ENCODE data around the gene FBN3.
A peak's percentile ranks its signal among the peaks of the same experiment; 100 is the strongest.
"Not testable (repeated sequence)": the region's sequence is repeated elsewhere in the genome, so short reads cannot be mapped to it uniquely, and the experiment has no call there.

The FBN3 gene

DNA sequence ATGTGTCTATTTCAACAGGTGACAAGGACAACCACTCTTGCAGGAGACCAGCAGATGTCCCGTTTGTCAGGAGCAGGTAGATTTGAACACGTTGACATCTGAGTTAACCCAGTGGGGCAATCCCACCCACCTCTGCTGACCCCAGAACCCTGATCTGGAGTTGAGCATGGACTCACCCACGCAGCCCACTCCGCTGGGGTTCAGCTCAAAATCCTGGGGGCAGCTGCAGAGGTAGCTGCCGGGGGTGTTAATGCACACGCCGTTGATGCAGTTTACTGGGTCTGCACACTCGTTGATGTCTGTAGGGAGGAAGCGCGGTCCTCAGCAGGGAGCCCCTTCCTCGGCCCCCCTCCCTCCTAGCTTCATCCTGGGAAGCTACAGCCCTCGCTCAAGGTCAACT lies 39.9 kb downstream of the FBN3 start:
- FAIRE-seq (no peak), DNase-seq (ENCODE audit: insufficient read length, low spot score) (no peak)
- no peak for TF ChIP-seq POLR2AphosphoS5 (IDR thresholded peaks at IDR 0.05; ENCODE audit: low read depth, low read length)
- no peak for TF ChIP-seq PAX5 (IDR thresholded peaks at IDR 0.05; ENCODE audit: insufficient read depth, low read length, severe bottlenecking)
- no peak for TF ChIP-seq POU2F2 (IDR thresholded peaks at IDR 0.05; ENCODE audit: low read depth, low read length)
- TF ChIP-seq SPI1 (IDR thresholded peaks at IDR 0.05; ENCODE audit: low read depth, low read length): no peak
- TF ChIP-seq POLR2A (IDR thresholded peaks at IDR 0.05; ENCODE audit: low read depth, low read length): no peak
- no peak for TF ChIP-seq TAF1 (IDR thresholded peaks at IDR 0.05; ENCODE audit: low read depth, low read length)

- DNase-seq (ENCODE audit: insufficient read length, low spot score) (no peak), FAIRE-seq (no peak)
- TF ChIP-seq PAX5 (IDR thresholded peaks at IDR 0.05; ENCODE audit: insufficient read depth, low read length, severe bottlenecking) (no peak), SPI1 (IDR thresholded peaks at IDR 0.05; ENCODE audit: low read depth, low read length) (0 out of 2 replicates have a peak, but pooled peaks have one; percentile 13)
These were observed 40.6 kb downstream of the FBN3 start for GRCh38 chr19:8108560-8109445.

DNA sequence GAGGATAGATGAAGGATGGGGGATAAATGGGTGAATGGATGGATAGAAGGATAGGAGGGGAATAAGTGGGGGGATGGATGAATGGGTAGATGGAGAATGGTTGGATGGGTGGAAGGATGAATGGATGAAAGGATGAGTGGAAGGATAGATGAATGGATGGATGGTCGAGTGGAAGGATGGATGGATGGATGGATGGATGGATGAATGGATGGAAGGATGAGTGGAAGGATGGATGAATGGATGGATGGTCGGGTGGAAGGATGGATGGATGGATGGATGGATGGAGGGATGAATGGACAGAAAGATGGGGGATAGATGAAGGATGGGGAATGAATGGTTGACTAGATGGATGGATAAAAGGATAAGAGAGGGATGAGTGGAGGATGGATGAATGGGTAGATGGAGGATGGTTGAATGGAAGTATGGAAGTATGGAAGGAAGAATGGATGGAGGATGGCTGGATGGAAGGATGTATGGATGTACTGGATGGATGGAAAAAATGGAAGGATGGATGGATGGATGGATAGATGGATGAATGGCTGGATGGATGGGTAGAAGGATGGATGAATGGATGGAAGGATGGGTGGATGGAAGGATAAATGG lies 42.0 kb downstream of the FBN3 start:
- DNase-seq (ENCODE audit: insufficient read length, low spot score) (no peak), FAIRE-seq (no peak)
- TF ChIP-seq POLR2A (IDR thresholded peaks at IDR 0.05; ENCODE audit: low read depth, low read length): no peak
- no peak for TF ChIP-seq SPI1 (IDR thresholded peaks at IDR 0.05; ENCODE audit: low read depth, low read length)
- no peak for TF ChIP-seq TAF1 (IDR thresholded peaks at IDR 0.05; ENCODE audit: low read depth, low read length)
- TF ChIP-seq POU2F2 (IDR thresholded peaks at IDR 0.05; ENCODE audit: low read depth, low read length): no peak

GRCh38 chr19:8105471-8105870 lies 43.9 kb downstream of the FBN3 start:
- FAIRE-seq: no peak
- TF ChIP-seq TAF1 (IDR thresholded peaks at IDR 0.05; ENCODE audit: low read depth, low read length) (no peak), SPI1 (IDR thresholded peaks at IDR 0.05; ENCODE audit: low read depth, low read length) (no peak), POLR2A (IDR thresholded peaks at IDR 0.05; ENCODE audit: low read depth, low read length) (no peak), POU2F2 (IDR thresholded peaks at IDR 0.05; ENCODE audit: low read depth, low read length) (no peak), POLR2AphosphoS5 (IDR thresholded peaks at IDR 0.05; ENCODE audit: low read depth, low read length) (no peak), PAX5 (IDR thresholded peaks at IDR 0.05; ENCODE audit: insufficient read depth, low read length, severe bottlenecking) (no peak)
- DNase-seq (ENCODE audit: insufficient read length, low spot score): no peak

DNA sequence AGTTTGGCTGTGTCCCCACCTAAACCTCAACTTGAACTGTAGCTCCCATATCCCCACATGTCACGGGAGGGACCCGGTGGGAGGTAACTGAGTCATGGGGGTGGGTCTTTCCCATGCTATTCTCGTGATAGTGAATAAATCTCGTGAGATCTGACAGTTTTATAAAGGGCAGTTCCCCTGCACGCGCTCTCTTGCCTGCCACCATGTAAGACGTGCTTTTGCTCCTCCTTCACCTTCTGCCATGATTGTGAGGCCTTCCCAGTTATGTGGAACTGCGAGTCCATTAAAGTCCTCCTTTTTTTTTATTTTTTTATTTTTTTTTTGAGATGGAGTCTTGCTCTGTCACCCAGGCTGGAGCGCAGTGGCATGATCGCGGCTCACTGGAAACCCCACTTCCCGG lies 47.5 kb downstream of the FBN3 start:
- not testable (repeated sequence) for FAIRE-seq

GRCh38 chr19:8101311-8101710 lies 48.1 kb downstream of the FBN3 start:
- TF ChIP-seq POLR2AphosphoS5 (IDR thresholded peaks at IDR 0.05; ENCODE audit: low read depth, low read length): no peak
- no peak for TF ChIP-seq SPI1 (IDR thresholded peaks at IDR 0.05; ENCODE audit: low read depth, low read length)
- TF ChIP-seq POU2F2 (IDR thresholded peaks at IDR 0.05; ENCODE audit: low read depth, low read length): no peak
- FAIRE-seq: no peak

More for the DNA sequence above, 47.5 kb downstream of the FBN3 start:
- DNase-seq (ENCODE audit: insufficient read length, low spot score): not testable (repeated sequence)

GRCh38 chr19:8097681-8098567 lies 51.5 kb downstream of the FBN3 start:
- no peak for FAIRE-seq
- TF ChIP-seq SPI1 (IDR thresholded peaks at IDR 0.05; ENCODE audit: low read depth, low read length) (no peak), PAX5 (IDR thresholded peaks at IDR 0.05; ENCODE audit: insufficient read depth, low read length, severe bottlenecking) (no peak), POLR2AphosphoS5 (IDR thresholded peaks at IDR 0.05; ENCODE audit: low read depth, low read length) (no peak), POU2F2 (IDR thresholded peaks at IDR 0.05; ENCODE audit: low read depth, low read length) (no peak), POLR2A (IDR thresholded peaks at IDR 0.05; ENCODE audit: low read depth, low read length) (no peak), TAF1 (IDR thresholded peaks at IDR 0.05; ENCODE audit: low read depth, low read length) (no peak)
- DNase-seq (ENCODE audit: insufficient read length, low spot score): no peak

More at GRCh38 chr19:8101311-8101710, 48.1 kb downstream of the FBN3 start:
- no peak for DNase-seq (ENCODE audit: insufficient read length, low spot score)

DNA sequence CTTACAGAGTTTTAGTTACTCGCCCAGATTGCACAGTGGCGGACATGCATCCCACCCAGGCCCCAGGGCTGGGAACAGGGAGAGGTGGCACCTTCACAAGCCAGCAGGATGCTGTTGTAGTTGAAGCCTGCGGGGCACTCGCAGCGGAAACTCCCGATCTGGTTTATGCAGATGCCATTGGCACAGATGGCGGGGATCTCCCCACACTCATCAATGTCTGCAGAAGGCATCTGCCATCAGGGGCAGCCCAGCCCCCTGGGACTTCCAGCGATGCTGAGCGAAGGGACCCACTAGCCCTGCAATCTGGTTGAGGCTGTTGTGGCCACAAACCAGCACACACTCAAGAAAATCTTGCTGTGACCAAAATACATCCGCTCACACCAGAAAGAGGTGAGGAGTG lies 52.2 kb downstream of the FBN3 start:
- DNase-seq (ENCODE audit: insufficient read length, low spot score) (no peak), FAIRE-seq (no peak)
- TF ChIP-seq SPI1 (IDR thresholded peaks at IDR 0.05; ENCODE audit: low read depth, low read length) (no peak), TAF1 (IDR thresholded peaks at IDR 0.05; ENCODE audit: low read depth, low read length) (no peak), POLR2AphosphoS5 (IDR thresholded peaks at IDR 0.05; ENCODE audit: low read depth, low read length) (no peak), PAX5 (IDR thresholded peaks at IDR 0.05; ENCODE audit: insufficient read depth, low read length, severe bottlenecking) (no peak), POU2F2 (IDR thresholded peaks at IDR 0.05; ENCODE audit: low read depth, low read length) (no peak), POLR2A (IDR thresholded peaks at IDR 0.05; ENCODE audit: low read depth, low read length) (no peak)

DNA sequence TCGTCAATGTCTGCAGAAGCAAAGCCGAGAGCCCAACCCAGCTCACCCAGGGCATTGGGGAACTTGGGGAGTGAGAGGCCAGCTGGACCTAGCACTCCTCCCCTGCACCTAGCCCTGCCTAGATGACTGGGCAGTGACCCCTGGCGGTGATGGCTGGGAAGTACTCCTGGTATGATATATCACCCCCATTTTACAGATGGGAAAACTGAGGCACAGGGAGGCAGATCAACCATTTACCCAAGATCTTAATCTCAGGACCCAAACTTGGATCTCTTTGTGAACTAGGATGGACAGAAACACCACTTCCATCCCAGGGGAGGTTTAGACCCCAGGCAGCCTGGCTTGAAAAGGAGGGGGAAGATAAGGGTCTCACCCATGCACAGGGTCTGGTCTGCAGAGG lies 53.3 kb downstream of the FBN3 start:
- TF ChIP-seq POLR2AphosphoS5 (IDR thresholded peaks at IDR 0.05; ENCODE audit: low read depth, low read length) (no peak), PAX5 (IDR thresholded peaks at IDR 0.05; ENCODE audit: insufficient read depth, low read length, severe bottlenecking) (no peak), SPI1 (IDR thresholded peaks at IDR 0.05; ENCODE audit: low read depth, low read length) (no peak), POLR2A (IDR thresholded peaks at IDR 0.05; ENCODE audit: low read depth, low read length) (no peak), POU2F2 (IDR thresholded peaks at IDR 0.05; ENCODE audit: low read depth, low read length) (no peak), TAF1 (IDR thresholded peaks at IDR 0.05; ENCODE audit: low read depth, low read length) (no peak)
- FAIRE-seq: no peak
- DNase-seq (ENCODE audit: insufficient read length, low spot score): no peak

All from GM12891 (cell line).